ENCODE measurements around the gene PTPRU. TPM values are rescaled to one million over a fixed set of nuclear protein-coding genes. Genes with fewer than 3 reads are reported as not detected.

Gene PTPRU
- total and polyA plus RNA-seq, 5 donors from 2014 or later = not detected

- no peaks in the 10 kb centered on the region for H3K4me1 ChIP-seq (ENCODE audit: control insufficient read depth, insufficient read depth, low read length, poor library complexity, severe bottlenecking)
- H3K36me3 Mint-ChIP-seq = no peaks in the 10 kb centered on the region
- no peak overlapping the region for H3K27ac Mint-ChIP-seq
- H3K9me3 ChIP-seq (ENCODE audit: control insufficient read depth in 2 of 2, low read length in 2 of 2) = no peaks in the 10 kb centered on the region
- peaks cover 0 to 2% (median 0%) of the 10 kb centered on the region in 7 donors for H3K9me3 Mint-ChIP-seq
- H3K4me3 ChIP-seq (ENCODE audit: low read depth, low read length) = no peak overlapping the region
- H3K36me3 ChIP-seq (ENCODE audit: control insufficient read depth, insufficient read depth, low read length) = no peaks in the 10 kb centered on the region
- H3K4me1 Mint-ChIP-seq = no peaks in the 10 kb centered on the region
- no peak overlapping the region for H3K27ac ChIP-seq (ENCODE audit: insufficient read depth, low read length, poor library complexity, severe bottlenecking)
- DNase-seq (no peak), ATAC-seq (ENCODE audit: low read depth in 2 of 2) (no peak)
- H3K27me3 ChIP-seq (ENCODE audit: control insufficient read depth, insufficient read depth, low read length) = peaks cover 12% of the 10 kb centered on the region
- H3K27me3 Mint-ChIP-seq = peaks cover 14% of the 10 kb centered on the region
- H3K4me3 Mint-ChIP-seq = no peak overlapping the region
Measured at GRCh38 chr1:29272147-29272907, 36.0 kb downstream of the PTPRU start.

DNA sequence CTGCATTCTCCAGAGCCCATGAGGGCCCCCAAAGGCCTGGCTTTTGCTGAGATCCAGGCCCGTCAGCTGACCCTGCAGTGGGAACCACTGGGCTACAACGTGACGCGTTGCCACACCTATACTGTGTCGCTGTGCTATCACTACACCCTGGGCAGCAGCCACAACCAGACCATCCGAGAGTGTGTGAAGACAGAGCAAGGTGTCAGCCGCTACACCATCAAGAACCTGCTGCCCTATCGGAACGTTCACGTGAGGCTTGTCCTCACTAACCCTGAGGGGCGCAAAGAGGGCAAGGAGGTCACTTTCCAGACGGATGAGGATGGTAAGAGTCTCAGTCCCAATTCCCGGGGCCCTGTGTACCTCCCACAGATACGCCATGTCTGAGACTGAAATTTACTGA lies 39.1 kb downstream of the PTPRU start:
- H3K27me3 ChIP-seq (ENCODE audit: control insufficient read depth, insufficient read depth, low read length) = no peaks in the 10 kb centered on the region
- H3K36me3 Mint-ChIP-seq = no peaks in the 10 kb centered on the region
- H3K27ac ChIP-seq (ENCODE audit: insufficient read depth, low read length, poor library complexity, severe bottlenecking) = no peak overlapping the region
- no peaks in the 10 kb centered on the region for H3K4me1 ChIP-seq (ENCODE audit: control insufficient read depth, insufficient read depth, low read length, poor library complexity, severe bottlenecking)
- H3K4me3 Mint-ChIP-seq = no peak overlapping the region
- no peaks in the 10 kb centered on the region for H3K36me3 ChIP-seq (ENCODE audit: control insufficient read depth, insufficient read depth, low read length)
- H3K27ac Mint-ChIP-seq = no peak overlapping the region
- H3K9me3 Mint-ChIP-seq = no peaks in the 10 kb centered on the region
- no peaks in the 10 kb centered on the region for H3K4me1 Mint-ChIP-seq
- DNase-seq (no peak), ATAC-seq (ENCODE audit: low read depth in 2 of 2) (no peak)
- no peaks in the 10 kb centered on the region for H3K9me3 ChIP-seq (ENCODE audit: control insufficient read depth in 2 of 2, low read length in 2 of 2)
- H3K27me3 Mint-ChIP-seq = no peaks in the 10 kb centered on the region
- H3K4me3 ChIP-seq (ENCODE audit: low read depth, low read length) = no peak overlapping the region

DNA sequence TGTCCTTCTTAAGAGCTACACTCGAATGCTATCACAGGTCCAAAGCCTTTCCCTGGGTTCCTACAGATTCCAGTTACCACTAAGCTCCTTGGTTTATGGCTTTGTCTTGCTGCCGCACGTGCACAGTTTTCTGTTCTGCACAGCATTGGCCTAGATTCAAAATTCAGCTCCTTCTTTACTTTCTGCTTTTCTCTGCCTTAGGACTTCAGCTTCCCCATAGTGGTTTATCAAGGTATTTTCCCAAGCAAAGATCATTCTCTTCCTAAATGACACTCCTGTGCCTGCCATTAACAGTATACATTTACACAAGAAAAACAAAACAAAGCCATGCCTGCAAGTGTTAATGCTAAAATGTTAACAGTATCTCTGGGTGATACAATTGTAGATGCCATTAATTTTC lies 41.8 kb downstream of the PTPRU start:
- Mint-ChIP-seq H3K9me3 (no peaks in the 10 kb centered on the region), H3K4me3 (no peak overlapping the region), H3K36me3 (no peaks in the 10 kb centered on the region), H3K27ac (no peak overlapping the region), H3K27me3 (peaks cover 4% of the 10 kb centered on the region), H3K4me1 (no peaks in the 10 kb centered on the region)
- no peaks in the 10 kb centered on the region for H3K4me1 ChIP-seq (ENCODE audit: control insufficient read depth, insufficient read depth, low read length, poor library complexity, severe bottlenecking)
- DNase-seq = no peak
- no peak overlapping the region for H3K4me3 ChIP-seq (ENCODE audit: low read depth, low read length)
- H3K27me3 ChIP-seq (ENCODE audit: control insufficient read depth, insufficient read depth, low read length) = no peaks in the 10 kb centered on the region
- H3K9me3 ChIP-seq (ENCODE audit: control insufficient read depth in 2 of 2, low read length in 2 of 2) = no peaks in the 10 kb centered on the region
- no peak overlapping the region for H3K27ac ChIP-seq (ENCODE audit: insufficient read depth, low read length, poor library complexity, severe bottlenecking)
- ATAC-seq (ENCODE audit: low read depth in 2 of 2) = no peak
- no peaks in the 10 kb centered on the region for H3K36me3 ChIP-seq (ENCODE audit: control insufficient read depth, insufficient read depth, low read length)

- Mint-ChIP-seq H3K4me3 (no peak overlapping the region), H3K36me3 (no peaks in the 10 kb centered on the region), H3K9me3 (no peaks in the 10 kb centered on the region), H3K27ac (no peak overlapping the region), H3K27me3 (peaks cover 4% of the 10 kb centered on the region), H3K4me1 (peaks cover 0 to 6% (median 4%) of the 10 kb centered on the region in 4 donors)
- DNase-seq = no peak
- Histone ChIP-seq H3K27me3 (ENCODE audit: control insufficient read depth, insufficient read depth, low read length) (no peaks in the 10 kb centered on the region), H3K4me1 (ENCODE audit: control insufficient read depth, insufficient read depth, low read length, poor library complexity, severe bottlenecking) (no peaks in the 10 kb centered on the region), H3K27ac (ENCODE audit: insufficient read depth, low read length, poor library complexity, severe bottlenecking) (no peak overlapping the region), H3K36me3 (ENCODE audit: control insufficient read depth, insufficient read depth, low read length) (no peaks in the 10 kb centered on the region), H3K4me3 (ENCODE audit: low read depth, low read length) (no peak overlapping the region), H3K9me3 (ENCODE audit: control insufficient read depth in 2 of 2, low read length in 2 of 2) (no peaks in the 10 kb centered on the region)
- ATAC-seq (ENCODE audit: low read depth in 2 of 2) = no peak
Measured at GRCh38 chr1:29279406-29279805, 43.1 kb downstream of the PTPRU start.

- no peaks in the 10 kb centered on the region for H3K4me1 ChIP-seq (ENCODE audit: control insufficient read depth, insufficient read depth, low read length, poor library complexity, severe bottlenecking)
- H3K36me3 ChIP-seq (ENCODE audit: control insufficient read depth, insufficient read depth, low read length) = no peaks in the 10 kb centered on the region
- peaks cover 4% of the 10 kb centered on the region for H3K27me3 Mint-ChIP-seq
- DNase-seq (no peak), ATAC-seq (ENCODE audit: low read depth in 2 of 2) (no peak)
- no peaks in the 10 kb centered on the region for H3K9me3 ChIP-seq (ENCODE audit: control insufficient read depth in 2 of 2, low read length in 2 of 2)
- H3K36me3 Mint-ChIP-seq = no peaks in the 10 kb centered on the region
- H3K4me3 Mint-ChIP-seq = no peak overlapping the region
- H3K27ac Mint-ChIP-seq = no peak overlapping the region
- H3K27ac ChIP-seq (ENCODE audit: insufficient read depth, low read length, poor library complexity, severe bottlenecking) = no peak overlapping the region
- H3K4me1 Mint-ChIP-seq = peaks cover 0 to 6% (median 4%) of the 10 kb centered on the region in 4 donors
- H3K4me3 ChIP-seq (ENCODE audit: low read depth, low read length) = no peak overlapping the region
- H3K9me3 Mint-ChIP-seq = no peaks in the 10 kb centered on the region
- no peaks in the 10 kb centered on the region for H3K27me3 ChIP-seq (ENCODE audit: control insufficient read depth, insufficient read depth, low read length)
Measured at GRCh38 chr1:29279951-29280391, 43.6 kb downstream of the PTPRU start.

GRCh38 chr1:29280409-29281131 lies 44.2 kb downstream of the PTPRU start:
- Mint-ChIP-seq H3K9me3 (no peaks in the 10 kb centered on the region), H3K36me3 (no peaks in the 10 kb centered on the region), H3K4me3 (no peak overlapping the region), H3K27me3 (peaks cover 4% of the 10 kb centered on the region), H3K4me1 (peaks cover 0 to 6% (median 4%) of the 10 kb centered on the region in 4 donors), H3K27ac (no peak overlapping the region)
- Histone ChIP-seq H3K4me3 (ENCODE audit: low read depth, low read length) (no peak overlapping the region), H3K27ac (ENCODE audit: insufficient read depth, low read length, poor library complexity, severe bottlenecking) (no peak overlapping the region), H3K36me3 (ENCODE audit: control insufficient read depth, insufficient read depth, low read length) (no peaks in the 10 kb centered on the region), H3K4me1 (ENCODE audit: control insufficient read depth, insufficient read depth, low read length, poor library complexity, severe bottlenecking) (no peaks in the 10 kb centered on the region), H3K27me3 (ENCODE audit: control insufficient read depth, insufficient read depth, low read length) (no peaks in the 10 kb centered on the region), H3K9me3 (ENCODE audit: control insufficient read depth in 2 of 2, low read length in 2 of 2) (no peaks in the 10 kb centered on the region)
- ATAC-seq (ENCODE audit: low read depth in 2 of 2) (no peak), DNase-seq (no peak)

DNA sequence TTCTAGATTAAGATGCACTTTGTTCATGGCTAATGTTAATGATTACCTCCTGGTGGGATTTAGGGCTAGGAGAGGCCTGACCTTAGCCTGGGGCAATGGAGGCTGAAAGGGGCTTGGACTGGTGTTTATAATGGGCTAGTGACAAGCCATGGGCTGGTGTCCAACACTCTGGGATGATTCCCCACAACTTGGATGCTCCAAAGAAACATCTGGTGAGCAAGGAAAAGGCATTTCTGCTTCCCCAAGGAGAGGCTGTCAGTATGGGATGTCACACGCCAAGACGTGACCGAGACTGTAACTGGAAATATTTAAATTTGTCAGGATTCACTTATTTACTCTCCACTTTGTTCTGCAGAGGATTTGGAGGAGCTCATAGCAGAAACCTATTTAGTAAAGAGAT lies 45.2 kb downstream of the PTPRU start:
- Mint-ChIP-seq H3K4me3 (no peak overlapping the region), H3K27me3 (peaks cover 4% of the 10 kb centered on the region), H3K4me1 (peaks cover 0 to 6% (median 4%) of the 10 kb centered on the region in 4 donors), H3K27ac (no peak overlapping the region), H3K9me3 (no peaks in the 10 kb centered on the region), H3K36me3 (no peaks in the 10 kb centered on the region)
- no peaks in the 10 kb centered on the region for H3K36me3 ChIP-seq (ENCODE audit: control insufficient read depth, insufficient read depth, low read length)
- H3K27me3 ChIP-seq (ENCODE audit: control insufficient read depth, insufficient read depth, low read length) = no peaks in the 10 kb centered on the region
- no peak overlapping the region for H3K27ac ChIP-seq (ENCODE audit: insufficient read depth, low read length, poor library complexity, severe bottlenecking)
- no peaks in the 10 kb centered on the region for H3K4me1 ChIP-seq (ENCODE audit: control insufficient read depth, insufficient read depth, low read length, poor library complexity, severe bottlenecking)
- no peak for DNase-seq
- no peak overlapping the region for H3K4me3 ChIP-seq (ENCODE audit: low read depth, low read length)
- no peak for ATAC-seq (ENCODE audit: low read depth in 2 of 2)
- no peaks in the 10 kb centered on the region for H3K9me3 ChIP-seq (ENCODE audit: control insufficient read depth in 2 of 2, low read length in 2 of 2)
